ENCODE results near the gene MASP1.

DNA sequence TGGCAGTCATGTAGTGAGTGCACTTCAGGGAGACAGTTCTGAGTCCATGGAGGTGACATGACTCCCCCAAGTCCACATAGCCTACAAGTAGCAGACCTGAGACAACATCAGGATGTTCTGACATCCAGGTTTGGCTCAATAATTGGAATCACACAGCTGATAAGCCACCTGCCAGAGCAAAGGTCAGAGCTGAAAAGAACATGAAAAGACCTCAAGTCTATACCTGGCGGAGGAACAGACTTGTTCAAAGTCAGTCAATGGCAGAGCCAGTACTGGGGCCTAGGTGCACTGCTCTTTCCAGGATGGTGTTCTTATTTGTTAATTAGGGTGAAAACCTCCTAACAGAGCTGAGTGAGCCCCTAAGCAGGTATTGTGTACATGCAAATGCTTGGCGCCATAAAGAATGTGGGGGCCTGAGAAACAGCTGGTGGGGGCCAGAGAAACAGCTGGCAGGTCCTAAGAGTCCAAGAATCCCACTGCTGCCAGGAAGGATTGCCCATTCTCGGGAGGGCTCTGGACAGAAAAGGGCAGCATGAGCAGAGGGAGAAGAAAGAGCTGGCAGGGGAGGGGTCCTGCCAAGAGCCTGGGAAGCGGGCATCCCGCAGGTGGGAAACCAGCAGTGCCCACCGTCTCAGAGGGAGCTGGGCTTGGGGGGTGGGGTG is 17.1 kb downstream of the MASP1 start:
- no peak for TF ChIP-seq ZFP3 (CRISPR knock-in tag; IDR thresholded peaks at IDR 0.05)
- TF ChIP-seq, protein P1, sequence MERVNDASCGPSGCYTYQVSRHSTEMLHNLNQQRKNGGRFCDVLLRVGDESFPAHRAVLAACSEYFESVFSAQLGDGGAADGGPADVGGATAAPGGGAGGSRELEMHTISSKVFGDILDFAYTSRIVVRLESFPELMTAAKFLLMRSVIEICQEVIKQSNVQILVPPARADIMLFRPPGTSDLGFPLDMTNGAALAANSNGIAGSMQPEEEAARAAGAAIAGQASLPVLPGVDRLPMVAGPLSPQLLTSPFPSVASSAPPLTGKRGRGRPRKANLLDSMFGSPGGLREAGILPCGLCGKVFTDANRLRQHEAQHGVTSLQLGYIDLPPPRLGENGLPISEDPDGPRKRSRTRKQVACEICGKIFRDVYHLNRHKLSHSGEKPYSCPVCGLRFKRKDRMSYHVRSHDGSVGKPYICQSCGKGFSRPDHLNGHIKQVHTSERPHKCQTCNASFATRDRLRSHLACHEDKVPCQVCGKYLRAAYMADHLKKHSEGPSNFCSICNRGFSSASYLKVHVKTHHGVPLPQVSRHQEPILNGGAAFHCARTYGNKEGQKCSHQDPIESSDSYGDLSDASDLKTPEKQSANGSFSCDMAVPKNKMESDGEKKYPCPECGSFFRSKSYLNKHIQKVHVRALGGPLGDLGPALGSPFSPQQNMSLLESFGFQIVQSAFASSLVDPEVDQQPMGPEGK (CRISPR knock-in tag; IDR thresholded peaks at IDR 0.05; ENCODE audit: borderline replicate concordance): no peak
- TF ChIP-seq, protein P2, sequence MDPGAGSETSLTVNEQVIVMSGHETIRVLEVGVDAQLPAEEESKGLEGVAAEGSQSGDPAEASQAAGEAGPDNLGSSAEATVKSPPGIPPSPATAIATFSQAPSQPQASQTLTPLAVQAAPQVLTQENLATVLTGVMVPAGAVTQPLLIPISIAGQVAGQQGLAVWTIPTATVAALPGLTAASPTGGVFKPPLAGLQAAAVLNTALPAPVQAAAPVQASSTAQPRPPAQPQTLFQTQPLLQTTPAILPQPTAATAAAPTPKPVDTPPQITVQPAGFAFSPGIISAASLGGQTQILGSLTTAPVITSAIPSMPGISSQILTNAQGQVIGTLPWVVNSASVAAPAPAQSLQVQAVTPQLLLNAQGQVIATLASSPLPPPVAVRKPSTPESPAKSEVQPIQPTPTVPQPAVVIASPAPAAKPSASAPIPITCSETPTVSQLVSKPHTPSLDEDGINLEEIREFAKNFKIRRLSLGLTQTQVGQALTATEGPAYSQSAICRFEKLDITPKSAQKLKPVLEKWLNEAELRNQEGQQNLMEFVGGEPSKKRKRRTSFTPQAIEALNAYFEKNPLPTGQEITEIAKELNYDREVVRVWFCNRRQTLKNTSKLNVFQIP (CRISPR knock-in tag; IDR thresholded peaks at IDR 0.05; ENCODE audit: borderline replicate concordance, low read depth): no peak
- TF ChIP-seq RARB (CRISPR knock-in tag; IDR thresholded peaks at IDR 0.05): no peak
- TF ChIP-seq OSR1 (CRISPR knock-in tag; IDR thresholded peaks at IDR 0.05): no peak
- TF ChIP-seq SNAI2 (CRISPR knock-in tag; IDR thresholded peaks at IDR 0.05): no peak
- TF ChIP-seq, protein P3, sequence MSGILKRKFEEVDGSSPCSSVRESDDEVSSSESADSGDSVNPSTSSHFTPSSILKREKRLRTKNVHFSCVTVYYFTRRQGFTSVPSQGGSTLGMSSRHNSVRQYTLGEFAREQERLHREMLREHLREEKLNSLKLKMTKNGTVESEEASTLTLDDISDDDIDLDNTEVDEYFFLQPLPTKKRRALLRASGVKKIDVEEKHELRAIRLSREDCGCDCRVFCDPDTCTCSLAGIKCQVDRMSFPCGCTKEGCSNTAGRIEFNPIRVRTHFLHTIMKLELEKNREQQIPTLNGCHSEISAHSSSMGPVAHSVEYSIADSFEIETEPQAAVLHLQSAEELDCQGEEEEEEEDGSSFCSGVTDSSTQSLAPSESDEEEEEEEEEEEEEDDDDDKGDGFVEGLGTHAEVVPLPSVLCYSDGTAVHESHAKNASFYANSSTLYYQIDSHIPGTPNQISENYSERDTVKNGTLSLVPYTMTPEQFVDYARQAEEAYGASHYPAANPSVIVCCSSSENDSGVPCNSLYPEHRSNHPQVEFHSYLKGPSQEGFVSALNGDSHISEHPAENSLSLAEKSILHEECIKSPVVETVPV (CRISPR knock-in tag; IDR thresholded peaks at IDR 0.05): no peak

Measured in SK-N-SH treated with all-trans-retinoic acid at 6 μM for 48 hours (cell line).